ENCODE data around the gene NPTN. TPM values are rescaled to one million over a fixed set of nuclear protein-coding genes. Genes with fewer than 3 reads are reported as not detected.

NPTN gene
- polyA plus RNA-seq, 1 donor (not counting 4 experiments of a cell fraction or from before 2014, with no cell fraction given): 223 TPM

DNA sequence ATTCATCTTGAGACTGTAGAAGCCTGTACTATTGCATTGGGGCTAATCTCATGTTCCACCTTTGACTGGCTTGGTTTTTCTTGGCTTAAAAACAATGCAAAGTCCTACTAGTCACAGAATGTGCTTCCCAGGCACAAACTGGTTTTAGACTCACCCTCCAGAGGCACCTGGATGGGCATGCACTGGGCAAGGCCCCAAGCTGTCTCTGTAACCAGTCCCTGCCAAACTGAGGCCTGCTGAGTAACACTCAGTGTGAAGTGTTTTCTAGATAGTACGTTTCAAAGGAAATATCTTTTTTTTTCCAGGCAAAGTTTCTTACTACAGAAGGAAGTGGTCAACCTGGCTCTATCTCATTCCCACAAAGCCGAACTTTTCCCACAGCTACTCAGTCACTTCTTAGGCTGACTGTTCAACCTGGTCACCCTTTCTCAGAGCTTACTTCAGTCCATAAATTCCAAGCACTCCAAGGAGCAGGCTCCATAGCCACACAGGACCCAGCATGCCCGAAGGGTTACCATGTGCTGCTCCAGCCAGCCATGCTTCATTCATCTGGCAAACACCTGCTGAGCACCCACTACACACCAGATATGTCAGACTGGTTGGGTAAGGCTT lies 57.4 kb downstream of the NPTN start:
- peak; percentile 73 for DNase-seq (ENCODE audit: low read depth, low spot score)
- dilution Hi-C loops (cut with MboI; ENCODE audit: extremely low pct_ligation_motif_present, low sequenced_read_pairs): loop anchor here (25.0 kb wide), 1 partner anchor 112 kb away; the partner anchor contains the start of gene CD276

DNA sequence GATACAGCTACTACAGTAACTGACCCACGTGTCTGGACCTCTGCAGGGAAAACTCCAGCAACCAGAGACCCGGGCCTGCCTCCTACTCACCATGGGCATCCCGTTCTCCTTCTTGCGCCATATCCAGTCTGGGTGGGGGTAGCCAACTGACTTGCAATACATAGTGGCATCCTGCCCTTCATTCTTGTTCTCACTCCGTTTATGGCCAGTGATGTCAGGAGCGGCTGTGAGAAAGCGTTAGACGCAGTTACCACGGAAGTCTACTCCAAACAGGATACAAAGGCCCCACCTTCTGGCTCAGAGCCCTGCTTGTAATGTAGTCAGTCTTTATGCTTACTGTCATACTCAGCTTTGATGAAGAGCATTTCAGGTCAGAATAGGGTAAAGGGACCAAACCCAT lies 59.6 kb downstream of the NPTN start:
- Histone ChIP-seq H3K9me1 (ENCODE audit: control insufficient read depth, extremely low read depth, insufficient read depth, low read length) (peaks cover 5% of the 10 kb centered on the region), H3K36me3 (ENCODE audit: control insufficient read depth in 2 of 2, extremely low read depth in 1 of 2, insufficient read depth in 2 of 2, low read length in 2 of 2) (peaks cover 21 to 45% of the 10 kb centered on the region in 2 experiments), H3K79me2 (ENCODE audit: control insufficient read depth, insufficient read depth, low read length) (no peaks in the 10 kb centered on the region), H3K4me1 (ENCODE audit: control insufficient read depth, extremely low read depth, insufficient read depth, low read length) (peaks cover 43% of the 10 kb centered on the region), H3K27me3 (ENCODE audit: control insufficient read depth, extremely low read depth, insufficient read depth, low read length) (no peaks in the 10 kb centered on the region), H4K20me1 (ENCODE audit: control insufficient read depth, extremely low read depth, insufficient read depth, low read length) (peaks cover 6% of the 10 kb centered on the region), H3K4me2 (ENCODE audit: control insufficient read depth, extremely low read depth, insufficient read depth, low read depth, low read length) (no peak overlapping the region), H3K9me3 (ENCODE audit: control insufficient read depth, low read depth, low read length) (no peaks in the 10 kb centered on the region), H3K4me3 (ENCODE audit: control insufficient read depth in 2 of 3, extremely low read depth in 1 of 3, insufficient read depth in 2 of 3, low read depth in 1 of 3, low read length in 3 of 3) (no peak overlapping the region), H2AFZ (ENCODE audit: control insufficient read depth, low read length) (no peak overlapping the region), H3K9ac (ENCODE audit: control insufficient read depth, extremely low read depth, insufficient read depth, low read length) (peak overlapping the region; percentile 2), H3K27ac (ENCODE audit: control insufficient read depth, insufficient read depth, low read length) (peak overlapping the region; percentile 43)
- dilution Hi-C loops (cut with MboI; ENCODE audit: extremely low pct_ligation_motif_present, low sequenced_read_pairs): no loop called here
- DNase-seq (ENCODE audit: low read depth, low spot score): no peak
- peak; percentile 82 for FAIRE-seq
- TF ChIP-seq, protein P1, sequence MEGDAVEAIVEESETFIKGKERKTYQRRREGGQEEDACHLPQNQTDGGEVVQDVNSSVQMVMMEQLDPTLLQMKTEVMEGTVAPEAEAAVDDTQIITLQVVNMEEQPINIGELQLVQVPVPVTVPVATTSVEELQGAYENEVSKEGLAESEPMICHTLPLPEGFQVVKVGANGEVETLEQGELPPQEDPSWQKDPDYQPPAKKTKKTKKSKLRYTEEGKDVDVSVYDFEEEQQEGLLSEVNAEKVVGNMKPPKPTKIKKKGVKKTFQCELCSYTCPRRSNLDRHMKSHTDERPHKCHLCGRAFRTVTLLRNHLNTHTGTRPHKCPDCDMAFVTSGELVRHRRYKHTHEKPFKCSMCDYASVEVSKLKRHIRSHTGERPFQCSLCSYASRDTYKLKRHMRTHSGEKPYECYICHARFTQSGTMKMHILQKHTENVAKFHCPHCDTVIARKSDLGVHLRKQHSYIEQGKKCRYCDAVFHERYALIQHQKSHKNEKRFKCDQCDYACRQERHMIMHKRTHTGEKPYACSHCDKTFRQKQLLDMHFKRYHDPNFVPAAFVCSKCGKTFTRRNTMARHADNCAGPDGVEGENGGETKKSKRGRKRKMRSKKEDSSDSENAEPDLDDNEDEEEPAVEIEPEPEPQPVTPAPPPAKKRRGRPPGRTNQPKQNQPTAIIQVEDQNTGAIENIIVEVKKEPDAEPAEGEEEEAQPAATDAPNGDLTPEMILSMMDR (optimal IDR thresholded peaks at IDR 0.05 in 1 of 3, IDR thresholded peaks at IDR 0.05 in 1 of 3, conservative IDR thresholded peaks at IDR 0.05 in 1 of 3; ENCODE audit: extremely low read depth in 1 of 3, insufficient read depth in 2 of 3, low read length in 3 of 3): no peak
- TF ChIP-seq EZH2 (IDR thresholded peaks at IDR 0.05; ENCODE audit: low read length): no peak

More for the DNA sequence above, 57.4 kb downstream of the NPTN start:
- Histone ChIP-seq H3K79me2 (ENCODE audit: control insufficient read depth, insufficient read depth, low read length) (peaks cover 3% of the 10 kb centered on the region), H3K4me2 (ENCODE audit: control insufficient read depth, extremely low read depth, insufficient read depth, low read depth, low read length) (peak overlapping the region; percentile 64), H2AFZ (ENCODE audit: control insufficient read depth, low read length) (no peak overlapping the region), H3K27me3 (ENCODE audit: control insufficient read depth, extremely low read depth, insufficient read depth, low read length) (no peaks in the 10 kb centered on the region), H3K36me3 (ENCODE audit: control insufficient read depth in 2 of 2, extremely low read depth in 1 of 2, insufficient read depth in 2 of 2, low read length in 2 of 2) (peaks cover 13 to 34% of the 10 kb centered on the region in 2 experiments), H3K4me1 (ENCODE audit: control insufficient read depth, extremely low read depth, insufficient read depth, low read length) (peaks cover 44% of the 10 kb centered on the region), H3K9ac (ENCODE audit: control insufficient read depth, extremely low read depth, insufficient read depth, low read length) (peak overlapping the region; percentile 63), H3K9me1 (ENCODE audit: control insufficient read depth, extremely low read depth, insufficient read depth, low read length) (peaks cover 5% of the 10 kb centered on the region), H3K9me3 (ENCODE audit: control insufficient read depth, low read depth, low read length) (no peaks in the 10 kb centered on the region), H4K20me1 (ENCODE audit: control insufficient read depth, extremely low read depth, insufficient read depth, low read length) (peaks cover 6% of the 10 kb centered on the region), H3K27ac (ENCODE audit: control insufficient read depth, insufficient read depth, low read length) (peak overlapping the region; percentile 93), H3K4me3 (ENCODE audit: control insufficient read depth in 2 of 3, extremely low read depth in 1 of 3, insufficient read depth in 2 of 3, low read depth in 1 of 3, low read length in 3 of 3) (no peak overlapping the region)
- TF ChIP-seq, protein P1 (optimal IDR thresholded peaks at IDR 0.05 in 1 of 3, IDR thresholded peaks at IDR 0.05 in 1 of 3, conservative IDR thresholded peaks at IDR 0.05 in 1 of 3; ENCODE audit: extremely low read depth in 1 of 3, insufficient read depth in 2 of 3, low read length in 3 of 3): no peak
- no peak for TF ChIP-seq EZH2 (IDR thresholded peaks at IDR 0.05; ENCODE audit: low read length)
- peak; percentile 91 for FAIRE-seq

All from keratinocyte (primary cell).